Suprapubic skin (tissue), 4 donors: ENCODE results near the gene LANCL2. TPM values are rescaled to one million over a fixed set of nuclear protein-coding genes. Genes with fewer than 3 reads are reported as not detected.

Experiments
- DNase-seq, 2 donors: peaks; one replicate each; pipeline ENCODE4 v3.0.0-alpha.2; 2019; ENCODE audit warnings: low spot score in 2 of 2
- H3K27ac ChIP-seq: fragments of 200-600 bp; sonication (generic); one replicate; pipeline ENCODE4 v1.5.1; 2019
- H3K27me3 ChIP-seq: fragments of 200-600 bp; sonication (generic); one replicate; pipeline ENCODE4 v1.5.1; 2019
- H3K36me3 ChIP-seq: fragments of 200-600 bp; sonication (generic); one replicate; pipeline ENCODE4 v1.5.1; 2019
- H3K4me1 ChIP-seq: fragments of 200-600 bp; sonication (generic); one replicate; pipeline ENCODE4 v1.5.1; 2019
- H3K4me3 ChIP-seq: fragments of 200-600 bp; sonication (generic); one replicate; pipeline ENCODE4 v1.5.1; 2019; ENCODE audit warnings: mild to moderate bottlenecking
- H3K9me3 ChIP-seq: fragments of 200-600 bp; sonication (generic); one replicate; pipeline ENCODE4 v1.5.1; 2019
- EP300 ChIP-seq: sonication (generic); formaldehyde crosslinking; IDR thresholded peaks from one replicate; pipeline ENCODE4 v1.6.1; 2017; ENCODE audit warnings: antibody characterized with exemption
- POLR2A ChIP-seq, 2 donors: fragments of 450-650 bp; IDR thresholded peaks; one replicate each; pipeline ENCODE4 v1.6.1; 2017; ENCODE audit warnings: antibody characterized with exemption in 2 of 2, mild to moderate bottlenecking in 2 of 2, moderate library complexity in 2 of 2
- POLR2AphosphoS5 ChIP-seq, 3 donors: sonication (generic); formaldehyde crosslinking; IDR thresholded peaks; one replicate each; pipeline ENCODE4 v1.6.1; 2017; ENCODE audit warnings: antibody characterized with exemption in 3 of 3
- WGBS: methylation state at CpG from one replicate; pipeline ENCODE4 v1.1.5; 2018; 5-methylcytosine and 5-hydroxymethylcytosine counted together
- total RNA-seq, 4 donors: library from RNA; depleted of rRNA; stranded (reverse); fragments of >200 nt; gene quantifications; one replicate each; pipeline ENCODE4 v1.1.0, GENCODE V29; 2016
- TF ChIP-seq, protein P1 (sequence below), 2 donors: fragments of 200-600 bp in 1 of 2; fragments of 450-650 bp in 1 of 2; sonication (generic) in 1 of 2; IDR thresholded peaks; one replicate each; pipeline ENCODE4 v1.5.1; 2016 to 2019; ENCODE audit warnings: antibody characterized with exemption in 2 of 2, mild to moderate bottlenecking in 1 of 2, moderate library complexity in 1 of 2

LANCL2 gene
- total RNA-seq, 4 donors from 2014 or later: 11.4 to 22.9 (median 17.7) TPM

GRCh38 chr7:55423277-55423711 is 58.2 kb downstream of the LANCL2 start:
- H3K4me1 ChIP-seq: no peaks in the 10 kb centered on the region
- no peak for DNase-seq
- no peaks in the 10 kb centered on the region for H3K27me3 ChIP-seq
- H3K27ac ChIP-seq: no peak overlapping the region
- peaks cover 19% of the 10 kb centered on the region for H3K36me3 ChIP-seq
- 89% methylated on average over 5 of the region's 5 CpGs for WGBS
- H3K4me3 ChIP-seq: no peak overlapping the region
- TF ChIP-seq POLR2AphosphoS5 (IDR thresholded peaks at IDR 0.05): no peak
- TF ChIP-seq, protein P1, sequence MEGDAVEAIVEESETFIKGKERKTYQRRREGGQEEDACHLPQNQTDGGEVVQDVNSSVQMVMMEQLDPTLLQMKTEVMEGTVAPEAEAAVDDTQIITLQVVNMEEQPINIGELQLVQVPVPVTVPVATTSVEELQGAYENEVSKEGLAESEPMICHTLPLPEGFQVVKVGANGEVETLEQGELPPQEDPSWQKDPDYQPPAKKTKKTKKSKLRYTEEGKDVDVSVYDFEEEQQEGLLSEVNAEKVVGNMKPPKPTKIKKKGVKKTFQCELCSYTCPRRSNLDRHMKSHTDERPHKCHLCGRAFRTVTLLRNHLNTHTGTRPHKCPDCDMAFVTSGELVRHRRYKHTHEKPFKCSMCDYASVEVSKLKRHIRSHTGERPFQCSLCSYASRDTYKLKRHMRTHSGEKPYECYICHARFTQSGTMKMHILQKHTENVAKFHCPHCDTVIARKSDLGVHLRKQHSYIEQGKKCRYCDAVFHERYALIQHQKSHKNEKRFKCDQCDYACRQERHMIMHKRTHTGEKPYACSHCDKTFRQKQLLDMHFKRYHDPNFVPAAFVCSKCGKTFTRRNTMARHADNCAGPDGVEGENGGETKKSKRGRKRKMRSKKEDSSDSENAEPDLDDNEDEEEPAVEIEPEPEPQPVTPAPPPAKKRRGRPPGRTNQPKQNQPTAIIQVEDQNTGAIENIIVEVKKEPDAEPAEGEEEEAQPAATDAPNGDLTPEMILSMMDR (IDR thresholded peaks at IDR 0.05): no peak
- no peak for TF ChIP-seq EP300
- TF ChIP-seq POLR2A (IDR thresholded peaks at IDR 0.05): no peak
- no peaks in the 10 kb centered on the region for H3K9me3 ChIP-seq

- Histone ChIP-seq H3K27ac (no peak overlapping the region), H3K9me3 (no peaks in the 10 kb centered on the region), H3K4me1 (no peaks in the 10 kb centered on the region), H3K4me3 (no peak overlapping the region), H3K36me3 (peaks cover 19% of the 10 kb centered on the region), H3K27me3 (no peaks in the 10 kb centered on the region)
- TF ChIP-seq EP300 (no peak), POLR2A (IDR thresholded peaks at IDR 0.05) (no peak), POLR2AphosphoS5 (IDR thresholded peaks at IDR 0.05) (no peak)
- TF ChIP-seq, protein P1 (IDR thresholded peaks at IDR 0.05): no peak
- 90% methylated on average over 5 of the region's 5 CpGs for WGBS
- no peak for DNase-seq
Observed at GRCh38 chr7:55423891-55424290, 58.8 kb downstream of the LANCL2 start.

GRCh38 chr7:55425141-55425752 is 60.1 kb downstream of the LANCL2 start:
- 87% methylated on average over 11 of the region's 11 CpGs for WGBS
- DNase-seq: no peak
- peaks cover 23% of the 10 kb centered on the region for H3K36me3 ChIP-seq
- no peaks in the 10 kb centered on the region for H3K9me3 ChIP-seq
- no peak overlapping the region for H3K27ac ChIP-seq
- no peak overlapping the region for H3K4me3 ChIP-seq
- no peak for TF ChIP-seq POLR2AphosphoS5 (IDR thresholded peaks at IDR 0.05)
- TF ChIP-seq, protein P1 (IDR thresholded peaks at IDR 0.05): no peak
- no peak for TF ChIP-seq EP300
- no peak for TF ChIP-seq POLR2A (IDR thresholded peaks at IDR 0.05)
- no peaks in the 10 kb centered on the region for H3K4me1 ChIP-seq
- H3K27me3 ChIP-seq: no peaks in the 10 kb centered on the region

- H3K4me3 ChIP-seq: no peak overlapping the region
- no peak overlapping the region for H3K27ac ChIP-seq
- no peaks in the 10 kb centered on the region for H3K9me3 ChIP-seq
- peaks cover 32% of the 10 kb centered on the region for H3K36me3 ChIP-seq
- DNase-seq: no peak
- TF ChIP-seq POLR2AphosphoS5 (IDR thresholded peaks at IDR 0.05) (no peak), EP300 (no peak), POLR2A (IDR thresholded peaks at IDR 0.05) (no peak)
- TF ChIP-seq, protein P1 (IDR thresholded peaks at IDR 0.05): no peak
- H3K27me3 ChIP-seq: no peaks in the 10 kb centered on the region
- 89% methylated on average over 12 of the region's 12 CpGs for WGBS
- H3K4me1 ChIP-seq: no peaks in the 10 kb centered on the region
Observed at GRCh38 chr7:55426676-55427075, 61.5 kb downstream of the LANCL2 start.

- H3K27ac ChIP-seq: no peak overlapping the region
- TF ChIP-seq EP300: no peak
- TF ChIP-seq POLR2A (IDR thresholded peaks at IDR 0.05): no peak
- TF ChIP-seq POLR2AphosphoS5 (IDR thresholded peaks at IDR 0.05): no peak
- TF ChIP-seq, protein P1 (IDR thresholded peaks at IDR 0.05): no peak
- 79% methylated on average over 4 of the region's 4 CpGs for WGBS
- H3K9me3 ChIP-seq: no peaks in the 10 kb centered on the region
- no peak for DNase-seq
- H3K36me3 ChIP-seq: peaks cover 32% of the 10 kb centered on the region
- no peaks in the 10 kb centered on the region for H3K27me3 ChIP-seq
- no peak overlapping the region for H3K4me3 ChIP-seq
- no peaks in the 10 kb centered on the region for H3K4me1 ChIP-seq
Observed at GRCh38 chr7:55427342-55427741, 62.2 kb downstream of the LANCL2 start.
